ENCODE results near the gene IGFN1.

DNA sequence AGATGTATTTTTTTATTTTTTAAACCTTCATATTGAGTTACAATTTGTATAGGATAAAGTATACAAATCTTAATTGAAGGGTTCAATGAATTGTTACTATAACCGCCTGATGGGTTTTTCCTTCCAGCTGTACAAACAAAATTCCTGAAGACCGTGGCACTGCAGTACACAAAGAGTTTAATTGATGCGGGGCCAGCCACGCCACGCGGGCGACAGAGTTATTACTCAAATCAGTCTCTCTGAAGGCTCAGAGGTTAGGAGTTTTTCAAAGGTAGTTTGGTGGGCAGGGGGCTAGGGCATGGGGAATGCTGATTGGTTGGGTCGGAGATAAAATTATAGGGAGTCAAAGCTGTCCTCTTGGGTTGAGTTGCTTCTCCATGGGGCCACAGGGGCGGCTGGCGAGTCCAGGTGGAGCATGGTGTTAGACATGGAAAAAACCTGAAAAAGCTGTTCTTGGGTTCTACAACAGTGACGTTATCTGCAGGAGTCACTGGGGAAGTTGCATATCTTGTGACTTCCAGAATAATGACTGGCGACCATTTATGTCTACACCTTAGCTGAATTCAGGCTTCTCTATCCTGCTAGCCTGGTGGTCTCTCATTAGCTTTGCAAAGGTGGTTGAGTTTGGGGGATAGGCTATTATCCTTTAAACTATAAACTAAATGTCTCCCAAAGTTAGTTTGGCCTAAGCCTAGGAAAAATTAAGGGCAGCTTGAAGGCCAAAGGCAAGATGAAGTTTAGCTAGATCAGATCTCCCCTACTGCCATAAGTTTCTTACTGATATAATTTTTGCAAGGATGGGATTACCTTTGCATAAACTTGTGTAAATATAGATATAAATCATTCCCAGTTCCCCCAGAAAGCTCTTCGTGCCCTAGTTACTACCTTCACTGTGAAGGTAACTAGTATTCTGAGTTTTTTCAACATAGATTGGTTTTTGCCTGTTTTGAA, 23.3 kb upstream of the IGFN1 start:
- no peak for TF ChIP-seq POLR2AphosphoS5 (IDR thresholded peaks at IDR 0.05)
- no peak for TF ChIP-seq CTCF (IDR thresholded peaks at IDR 0.05)
